ENCODE measurements around the gene DUSP9. TPM values are rescaled to one million over a fixed set of nuclear protein-coding genes. Genes with fewer than 3 reads are reported as not detected.

DUSP9 gene
- polyA plus RNA-seq, 1 donor (not counting 4 experiments of a cell fraction or from before 2014, with no cell fraction given) = 0.47 TPM

GRCh38 chrX:153644356-153645125, 2.5 kb upstream of the DUSP9 start:
- Histone ChIP-seq H2AFZ (ENCODE audit: control insufficient read depth, low read length) (no peak overlapping the region), H4K20me1 (ENCODE audit: control insufficient read depth, extremely low read depth, insufficient read depth, low read length) (no peaks in the 10 kb centered on the region), H3K9me3 (ENCODE audit: control insufficient read depth, low read depth, low read length) (peaks cover 1% of the 10 kb centered on the region), H3K4me1 (ENCODE audit: control insufficient read depth, extremely low read depth, insufficient read depth, low read length) (peaks cover 7% of the 10 kb centered on the region), H3K27me3 (ENCODE audit: control insufficient read depth, extremely low read depth, insufficient read depth, low read length) (peaks cover 69% of the 10 kb centered on the region), H3K4me2 (ENCODE audit: control insufficient read depth, extremely low read depth, insufficient read depth, low read depth, low read length) (no peak overlapping the region), H3K4me3 (ENCODE audit: control insufficient read depth in 2 of 3, extremely low read depth in 1 of 3, insufficient read depth in 2 of 3, low read depth in 1 of 3, low read length in 3 of 3) (no peak overlapping the region), H3K36me3 (ENCODE audit: control insufficient read depth in 2 of 2, extremely low read depth in 1 of 2, insufficient read depth in 2 of 2, low read length in 2 of 2) (no peaks in the 10 kb centered on the region), H3K27ac (ENCODE audit: control insufficient read depth, insufficient read depth, low read length) (no peak overlapping the region), H3K9ac (ENCODE audit: control insufficient read depth, extremely low read depth, insufficient read depth, low read length) (no peak overlapping the region), H3K79me2 (ENCODE audit: control insufficient read depth, insufficient read depth, low read length) (no peaks in the 10 kb centered on the region), H3K9me1 (ENCODE audit: control insufficient read depth, extremely low read depth, insufficient read depth, low read length) (no peaks in the 10 kb centered on the region)
- TF ChIP-seq CTCF (optimal IDR thresholded peaks at IDR 0.05 in 1 of 3, IDR thresholded peaks at IDR 0.05 in 1 of 3, conservative IDR thresholded peaks at IDR 0.05 in 1 of 3; ENCODE audit: extremely low read depth in 1 of 3, insufficient read depth in 2 of 3, low read length in 3 of 3) = no peak
- TF ChIP-seq EZH2 (IDR thresholded peaks at IDR 0.05; ENCODE audit: low read length) = no peak
- dilution Hi-C loops (cut with MboI; ENCODE audit: extremely low pct_ligation_motif_present, low sequenced_read_pairs) = no loop called here
- no peak for FAIRE-seq
- DNase-seq (ENCODE audit: low read depth, low spot score) = no peak

- no peaks in the 10 kb centered on the region for H3K36me3 ChIP-seq (ENCODE audit: control insufficient read depth in 2 of 2, extremely low read depth in 1 of 2, insufficient read depth in 2 of 2, low read length in 2 of 2)
- no peak overlapping the region for H3K27ac ChIP-seq (ENCODE audit: control insufficient read depth, insufficient read depth, low read length)
- dilution Hi-C loops (cut with MboI; ENCODE audit: extremely low pct_ligation_motif_present, low sequenced_read_pairs) = no loop called here
- no peaks in the 10 kb centered on the region for H3K9me1 ChIP-seq (ENCODE audit: control insufficient read depth, extremely low read depth, insufficient read depth, low read length)
- no peak overlapping the region for H2AFZ ChIP-seq (ENCODE audit: control insufficient read depth, low read length)
- H3K4me2 ChIP-seq (ENCODE audit: control insufficient read depth, extremely low read depth, insufficient read depth, low read depth, low read length) = no peak overlapping the region
- peaks cover 7% of the 10 kb centered on the region for H3K4me1 ChIP-seq (ENCODE audit: control insufficient read depth, extremely low read depth, insufficient read depth, low read length)
- peaks cover 1% of the 10 kb centered on the region for H3K9me3 ChIP-seq (ENCODE audit: control insufficient read depth, low read depth, low read length)
- H3K79me2 ChIP-seq (ENCODE audit: control insufficient read depth, insufficient read depth, low read length) = no peaks in the 10 kb centered on the region
- no peak for FAIRE-seq
- no peak overlapping the region for H3K4me3 ChIP-seq (ENCODE audit: control insufficient read depth in 2 of 3, extremely low read depth in 1 of 3, insufficient read depth in 2 of 3, low read depth in 1 of 3, low read length in 3 of 3)
- TF ChIP-seq EZH2 (IDR thresholded peaks at IDR 0.05; ENCODE audit: low read length) = no peak
- no peak for TF ChIP-seq CTCF (optimal IDR thresholded peaks at IDR 0.05 in 1 of 3, IDR thresholded peaks at IDR 0.05 in 1 of 3, conservative IDR thresholded peaks at IDR 0.05 in 1 of 3; ENCODE audit: extremely low read depth in 1 of 3, insufficient read depth in 2 of 3, low read length in 3 of 3)
- no peak for DNase-seq (ENCODE audit: low read depth, low spot score)
- H3K9ac ChIP-seq (ENCODE audit: control insufficient read depth, extremely low read depth, insufficient read depth, low read length) = no peak overlapping the region
- H4K20me1 ChIP-seq (ENCODE audit: control insufficient read depth, extremely low read depth, insufficient read depth, low read length) = no peaks in the 10 kb centered on the region
- peaks cover 63% of the 10 kb centered on the region for H3K27me3 ChIP-seq (ENCODE audit: control insufficient read depth, extremely low read depth, insufficient read depth, low read length)
Observed at GRCh38 chrX:153645151-153645550, 1.9 kb upstream of the DUSP9 start.

Measured in keratinocyte (primary cell).